Measurements from ENCODE around the gene APOBEC2. TPM values are rescaled to one million over a fixed set of nuclear protein-coding genes. Genes with fewer than 3 reads are reported as not detected.
A peak's percentile ranks its signal among the peaks of the same experiment; 100 is the strongest.

Gene APOBEC2
- total and polyA plus RNA-seq, 2 of the 13 experiments (the other 11 are each of a cell fraction or from before 2014, with no cell fraction given) = 0.09 TPM; not detected in 1

DNA sequence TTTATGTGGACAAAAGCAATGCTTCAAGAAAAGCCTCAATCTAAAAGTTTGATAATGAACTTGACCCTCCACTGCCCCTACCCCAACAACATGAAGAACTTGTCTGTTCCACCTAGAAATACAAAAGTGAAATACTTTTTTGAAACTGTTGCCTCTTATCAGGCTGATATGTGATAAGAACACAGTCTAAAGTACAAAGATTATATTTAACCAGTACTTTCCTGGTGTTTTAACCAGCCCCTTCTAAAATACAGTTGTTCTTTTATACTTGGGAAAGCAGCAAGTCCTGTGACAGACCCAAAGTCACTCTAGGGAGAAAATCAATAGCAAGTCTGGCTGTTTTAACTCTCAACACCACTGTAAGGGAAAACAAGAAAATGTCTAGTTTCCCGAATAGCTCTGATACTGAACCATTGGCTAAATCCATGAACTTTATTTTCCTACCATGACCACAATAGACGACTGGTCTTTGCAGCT, 12.6 kb downstream of the APOBEC2 start (continued):
- no peak for TF ChIP-seq ELK4 (CRISPR knock-in tag; IDR thresholded peaks at IDR 0.05; ENCODE audit: borderline replicate concordance)
- peak; percentile 56; the same call in 1 of the 2 replicates for TF ChIP-seq TBX2 (CRISPR knock-in tag; IDR thresholded peaks at IDR 0.05; ENCODE audit: borderline replicate concordance)
- no peak for TF ChIP-seq ZZZ3 (CRISPR knock-in tag; IDR thresholded peaks at IDR 0.05; ENCODE audit: borderline replicate concordance)
- TF ChIP-seq SOX6 (IDR thresholded peaks at IDR 0.05) = no peak
- TF ChIP-seq SOX6 (CRISPR knock-in tag; IDR thresholded peaks at IDR 0.05) = peak; percentile 92
- TF ChIP-seq GABPB1 (CRISPR knock-in tag; IDR thresholded peaks at IDR 0.05) = no peak
- TF ChIP-seq, protein P1, sequence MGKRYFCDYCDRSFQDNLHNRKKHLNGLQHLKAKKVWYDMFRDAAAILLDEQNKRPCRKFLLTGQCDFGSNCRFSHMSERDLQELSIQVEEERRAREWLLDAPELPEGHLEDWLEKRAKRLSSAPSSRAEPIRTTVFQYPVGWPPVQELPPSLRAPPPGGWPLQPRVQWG (CRISPR knock-in tag; IDR thresholded peaks at IDR 0.05; ENCODE audit: borderline replicate concordance, low read depth) = no peak
- TF ChIP-seq ZNF567 (CRISPR knock-in tag; IDR thresholded peaks at IDR 0.05; ENCODE audit: borderline replicate concordance) = no peak
- TF ChIP-seq, protein P2, sequence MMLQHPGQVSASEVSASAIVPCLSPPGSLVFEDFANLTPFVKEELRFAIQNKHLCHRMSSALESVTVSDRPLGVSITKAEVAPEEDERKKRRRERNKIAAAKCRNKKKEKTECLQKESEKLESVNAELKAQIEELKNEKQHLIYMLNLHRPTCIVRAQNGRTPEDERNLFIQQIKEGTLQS (CRISPR knock-in tag; IDR thresholded peaks at IDR 0.05) = no peak
- no peak for TF ChIP-seq ZNF775 (CRISPR knock-in tag; IDR thresholded peaks at IDR 0.05; ENCODE audit: borderline replicate concordance)
- TF ChIP-seq ATF7-NPFF (CRISPR knock-in tag; IDR thresholded peaks at IDR 0.05; ENCODE audit: low read depth) = no peak
- peak; percentile 8; the same call in 1 of the 2 replicates for TF ChIP-seq SNAI1 (CRISPR knock-in tag; IDR thresholded peaks at IDR 0.05; ENCODE audit: borderline replicate concordance)
- TF ChIP-seq NCOA1 (CRISPR knock-in tag; IDR thresholded peaks at IDR 0.05) = 0 out of 2 replicates have a peak, but pooled peaks have one; percentile 32
- TF ChIP-seq RBAK (CRISPR knock-in tag; IDR thresholded peaks at IDR 0.05) = no peak
- TF ChIP-seq, protein P3, sequence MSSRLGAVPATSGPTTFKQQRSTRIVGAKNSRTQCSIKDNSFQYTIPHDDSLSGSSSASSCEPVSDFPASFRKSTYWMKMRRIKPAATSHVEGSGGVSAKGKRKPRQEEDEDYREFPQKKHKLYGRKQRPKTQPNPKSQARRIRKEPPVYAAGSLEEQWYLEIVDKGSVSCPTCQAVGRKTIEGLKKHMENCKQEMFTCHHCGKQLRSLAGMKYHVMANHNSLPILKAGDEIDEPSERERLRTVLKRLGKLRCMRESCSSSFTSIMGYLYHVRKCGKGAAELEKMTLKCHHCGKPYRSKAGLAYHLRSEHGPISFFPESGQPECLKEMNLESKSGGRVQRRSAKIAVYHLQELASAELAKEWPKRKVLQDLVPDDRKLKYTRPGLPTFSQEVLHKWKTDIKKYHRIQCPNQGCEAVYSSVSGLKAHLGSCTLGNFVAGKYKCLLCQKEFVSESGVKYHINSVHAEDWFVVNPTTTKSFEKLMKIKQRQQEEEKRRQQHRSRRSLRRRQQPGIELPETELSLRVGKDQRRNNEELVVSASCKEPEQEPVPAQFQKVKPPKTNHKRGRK (CRISPR knock-in tag; IDR thresholded peaks at IDR 0.05) = no peak
- TF ChIP-seq TOPORS (CRISPR knock-in tag; IDR thresholded peaks at IDR 0.05) = no peak
- TF ChIP-seq ZNF737 (CRISPR knock-in tag; IDR thresholded peaks at IDR 0.05; ENCODE audit: borderline replicate concordance) = no peak
- 0 out of 2 replicates have a peak, but pooled peaks have one; percentile 31 for TF ChIP-seq HDAC1 (CRISPR knock-in tag; IDR thresholded peaks at IDR 0.05)
- TF ChIP-seq ZSCAN25 (CRISPR knock-in tag; IDR thresholded peaks at IDR 0.05) = peak; percentile 61; the same call in 1 of the 2 replicates
- TF ChIP-seq ZKSCAN1 (IDR thresholded peaks at IDR 0.05; ENCODE audit: low read length) = no peak
- TF ChIP-seq ZKSCAN5 (CRISPR knock-in tag; IDR thresholded peaks at IDR 0.05) = no peak
- peak; percentile 41; the same call in 1 of the 2 replicates for TF ChIP-seq TGIF2 (CRISPR knock-in tag; IDR thresholded peaks at IDR 0.05)
- no peak for TF ChIP-seq ZNF766 (CRISPR knock-in tag; IDR thresholded peaks at IDR 0.05; ENCODE audit: borderline replicate concordance)
- no peak for TF ChIP-seq ZNF577 (CRISPR knock-in tag; IDR thresholded peaks at IDR 0.05; ENCODE audit: borderline replicate concordance, low read depth)
- no peak for TF ChIP-seq RNF2 (conservative IDR thresholded peaks at IDR 0.05; ENCODE audit: low read depth)
- peak in 1 of 2 experiments; percentile 92; a peak in 3 of 4 replicates for TF ChIP-seq EP300 (IDR thresholded peaks at IDR 0.05; ENCODE audit: low read depth in 2 of 2, low read length in 2 of 2)
- peak; percentile 75; the same call in 1 of the 2 replicates for TF ChIP-seq EP300 (CRISPR knock-in tag; IDR thresholded peaks at IDR 0.05; ENCODE audit: borderline replicate concordance)
- no peak for TF ChIP-seq SMAD1 (CRISPR knock-in tag; IDR thresholded peaks at IDR 0.05; ENCODE audit: borderline replicate concordance, low read depth)
- no peak for TF ChIP-seq ZNF562 (CRISPR knock-in tag; IDR thresholded peaks at IDR 0.05; ENCODE audit: borderline replicate concordance)
